SK-N-SH treated with all-trans-retinoic acid at 6 μM for 48 hours (cell line): ENCODE data around the gene ARL15.

Experiments used
- ARNTL ChIP-seq: fragments of 450-650 bp; formaldehyde crosslinking; IDR thresholded peaks from 2 replicates; pipeline ENCODE4 v1.5.0; 2020; ENCODE audit warnings: low read depth, mild to moderate bottlenecking, moderate library complexity, borderline replicate concordance
- BACH2 ChIP-seq: fragments of 250-450 bp; sonication (Bioruptor Pico); IDR thresholded peaks from 2 replicates; pipeline ENCODE4 v1.9.0; 2021; ENCODE audit warnings: mild to moderate bottlenecking, borderline replicate concordance
- ESRRG ChIP-seq: fragments of 250-450 bp; sonication (Bioruptor Pico); IDR thresholded peaks from 2 replicates; pipeline ENCODE4 v1.6.1; 2021; ENCODE audit warnings: mild to moderate bottlenecking
- OSR1 ChIP-seq: fragments of 250-450 bp; sonication (Bioruptor Pico); IDR thresholded peaks from 2 replicates; pipeline ENCODE4 v1.8.0; 2022; ENCODE audit warnings: moderate library complexity, mild to moderate bottlenecking, inconsistent platforms
- RARB ChIP-seq: fragments of 250-450 bp; sonication (Bioruptor Pico); IDR thresholded peaks from 2 replicates; pipeline ENCODE4 v1.8.0; 2021; ENCODE audit warnings: mild to moderate bottlenecking, moderate library complexity
- ZFP3 ChIP-seq: fragments of 250-450 bp; sonication (Bioruptor Pico); IDR thresholded peaks from 2 replicates; pipeline ENCODE4 v1.5.0; 2020; ENCODE audit warnings: mild to moderate bottlenecking, moderate library complexity
- ZFP30 ChIP-seq: fragments of 450-650 bp; formaldehyde crosslinking; IDR thresholded peaks from 2 replicates; pipeline ENCODE4 v1.5.0; 2022; ENCODE audit warnings: mild to moderate bottlenecking, moderate library complexity
- ZNF8 ChIP-seq: fragments of 450-650 bp; formaldehyde crosslinking; IDR thresholded peaks from 2 replicates; pipeline ENCODE4 v1.5.0; 2020; ENCODE audit warnings: mild to moderate bottlenecking, moderate library complexity
- TF ChIP-seq, protein P1 (sequence below): fragments of 250-450 bp; sonication (Bioruptor Pico); IDR thresholded peaks from 2 replicates; pipeline ENCODE4 v1.5.0; 2020; ENCODE audit warnings: mild to moderate bottlenecking, moderate library complexity
- TF ChIP-seq, protein P2 (sequence below): fragments of 250-450 bp; sonication (Bioruptor Pico); IDR thresholded peaks from 2 replicates; pipeline ENCODE4 v1.8.0; 2020; ENCODE audit warnings: mild to moderate bottlenecking, moderate library complexity, borderline replicate concordance
- TF ChIP-seq, protein P3 (sequence below): fragments of 250-450 bp; sonication (Bioruptor Pico); IDR thresholded peaks from 2 replicates; pipeline ENCODE4 v1.8.0; 2021; ENCODE audit warnings: low read depth, mild to moderate bottlenecking, moderate library complexity, borderline replicate concordance
- TF ChIP-seq, protein P4 (sequence below): fragments of 250-450 bp; sonication (Bioruptor Pico); IDR thresholded peaks from 2 replicates; pipeline ENCODE4 v1.5.1; 2020; ENCODE audit warnings: low read depth, mild to moderate bottlenecking, moderate library complexity

DNA sequence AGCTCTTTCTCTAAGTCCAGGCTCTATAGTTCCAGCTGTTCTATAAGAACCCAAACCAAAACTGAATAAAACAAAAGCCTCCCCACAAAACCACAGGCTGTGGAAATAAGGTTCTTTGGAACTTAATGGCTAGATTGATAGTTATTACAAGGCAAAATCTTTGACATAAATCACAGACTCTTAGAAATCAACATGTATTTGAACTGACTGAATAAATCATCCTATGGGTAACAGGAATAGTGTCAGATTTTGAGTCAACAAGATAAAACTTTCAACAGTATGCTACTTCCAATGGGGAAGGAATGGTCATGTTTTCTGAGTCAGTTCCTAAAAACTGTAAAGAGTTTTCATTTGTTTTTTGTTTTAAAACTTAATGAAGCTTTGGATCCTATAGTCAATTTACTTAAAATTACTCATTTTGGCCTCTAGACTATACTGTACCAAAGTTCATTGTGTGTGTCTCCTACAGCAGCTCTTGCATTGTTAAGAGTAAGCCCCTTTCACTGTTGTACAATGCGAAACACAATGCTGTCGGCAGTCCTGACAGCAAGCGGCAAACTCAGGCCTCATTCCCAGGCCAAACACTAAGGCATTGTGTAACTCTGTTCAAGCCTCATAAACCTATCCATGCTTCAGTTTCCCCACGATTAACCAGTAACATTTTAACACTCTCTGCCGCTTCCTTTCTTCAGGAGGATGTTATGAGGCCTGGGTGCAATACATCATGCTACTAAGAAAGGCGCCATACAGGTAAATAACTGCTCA is 134.1 kb downstream of the ARL15 start:
- TF ChIP-seq, protein P1, sequence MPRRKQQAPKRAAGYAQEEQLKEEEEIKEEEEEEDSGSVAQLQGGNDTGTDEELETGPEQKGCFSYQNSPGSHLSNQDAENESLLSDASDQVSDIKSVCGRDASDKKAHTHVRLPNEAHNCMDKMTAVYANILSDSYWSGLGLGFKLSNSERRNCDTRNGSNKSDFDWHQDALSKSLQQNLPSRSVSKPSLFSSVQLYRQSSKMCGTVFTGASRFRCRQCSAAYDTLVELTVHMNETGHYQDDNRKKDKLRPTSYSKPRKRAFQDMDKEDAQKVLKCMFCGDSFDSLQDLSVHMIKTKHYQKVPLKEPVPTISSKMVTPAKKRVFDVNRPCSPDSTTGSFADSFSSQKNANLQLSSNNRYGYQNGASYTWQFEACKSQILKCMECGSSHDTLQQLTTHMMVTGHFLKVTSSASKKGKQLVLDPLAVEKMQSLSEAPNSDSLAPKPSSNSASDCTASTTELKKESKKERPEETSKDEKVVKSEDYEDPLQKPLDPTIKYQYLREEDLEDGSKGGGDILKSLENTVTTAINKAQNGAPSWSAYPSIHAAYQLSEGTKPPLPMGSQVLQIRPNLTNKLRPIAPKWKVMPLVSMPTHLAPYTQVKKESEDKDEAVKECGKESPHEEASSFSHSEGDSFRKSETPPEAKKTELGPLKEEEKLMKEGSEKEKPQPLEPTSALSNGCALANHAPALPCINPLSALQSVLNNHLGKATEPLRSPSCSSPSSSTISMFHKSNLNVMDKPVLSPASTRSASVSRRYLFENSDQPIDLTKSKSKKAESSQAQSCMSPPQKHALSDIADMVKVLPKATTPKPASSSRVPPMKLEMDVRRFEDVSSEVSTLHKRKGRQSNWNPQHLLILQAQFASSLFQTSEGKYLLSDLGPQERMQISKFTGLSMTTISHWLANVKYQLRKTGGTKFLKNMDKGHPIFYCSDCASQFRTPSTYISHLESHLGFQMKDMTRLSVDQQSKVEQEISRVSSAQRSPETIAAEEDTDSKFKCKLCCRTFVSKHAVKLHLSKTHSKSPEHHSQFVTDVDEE (CRISPR knock-in tag), result no peak
- TF ChIP-seq OSR1 (CRISPR knock-in tag) (no peak), BACH2 (CRISPR knock-in tag) (no peak), ZFP30 (CRISPR knock-in tag) (no peak), ARNTL (CRISPR knock-in tag) (no peak), RARB (no peak), ZFP3 (CRISPR knock-in tag) (no peak), ESRRG (no peak), ZNF8 (no peak)
- TF ChIP-seq, protein P2, sequence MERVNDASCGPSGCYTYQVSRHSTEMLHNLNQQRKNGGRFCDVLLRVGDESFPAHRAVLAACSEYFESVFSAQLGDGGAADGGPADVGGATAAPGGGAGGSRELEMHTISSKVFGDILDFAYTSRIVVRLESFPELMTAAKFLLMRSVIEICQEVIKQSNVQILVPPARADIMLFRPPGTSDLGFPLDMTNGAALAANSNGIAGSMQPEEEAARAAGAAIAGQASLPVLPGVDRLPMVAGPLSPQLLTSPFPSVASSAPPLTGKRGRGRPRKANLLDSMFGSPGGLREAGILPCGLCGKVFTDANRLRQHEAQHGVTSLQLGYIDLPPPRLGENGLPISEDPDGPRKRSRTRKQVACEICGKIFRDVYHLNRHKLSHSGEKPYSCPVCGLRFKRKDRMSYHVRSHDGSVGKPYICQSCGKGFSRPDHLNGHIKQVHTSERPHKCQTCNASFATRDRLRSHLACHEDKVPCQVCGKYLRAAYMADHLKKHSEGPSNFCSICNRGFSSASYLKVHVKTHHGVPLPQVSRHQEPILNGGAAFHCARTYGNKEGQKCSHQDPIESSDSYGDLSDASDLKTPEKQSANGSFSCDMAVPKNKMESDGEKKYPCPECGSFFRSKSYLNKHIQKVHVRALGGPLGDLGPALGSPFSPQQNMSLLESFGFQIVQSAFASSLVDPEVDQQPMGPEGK, result no peak
- TF ChIP-seq, protein P3, sequence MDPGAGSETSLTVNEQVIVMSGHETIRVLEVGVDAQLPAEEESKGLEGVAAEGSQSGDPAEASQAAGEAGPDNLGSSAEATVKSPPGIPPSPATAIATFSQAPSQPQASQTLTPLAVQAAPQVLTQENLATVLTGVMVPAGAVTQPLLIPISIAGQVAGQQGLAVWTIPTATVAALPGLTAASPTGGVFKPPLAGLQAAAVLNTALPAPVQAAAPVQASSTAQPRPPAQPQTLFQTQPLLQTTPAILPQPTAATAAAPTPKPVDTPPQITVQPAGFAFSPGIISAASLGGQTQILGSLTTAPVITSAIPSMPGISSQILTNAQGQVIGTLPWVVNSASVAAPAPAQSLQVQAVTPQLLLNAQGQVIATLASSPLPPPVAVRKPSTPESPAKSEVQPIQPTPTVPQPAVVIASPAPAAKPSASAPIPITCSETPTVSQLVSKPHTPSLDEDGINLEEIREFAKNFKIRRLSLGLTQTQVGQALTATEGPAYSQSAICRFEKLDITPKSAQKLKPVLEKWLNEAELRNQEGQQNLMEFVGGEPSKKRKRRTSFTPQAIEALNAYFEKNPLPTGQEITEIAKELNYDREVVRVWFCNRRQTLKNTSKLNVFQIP (CRISPR knock-in tag), result no peak
- TF ChIP-seq, protein P4, sequence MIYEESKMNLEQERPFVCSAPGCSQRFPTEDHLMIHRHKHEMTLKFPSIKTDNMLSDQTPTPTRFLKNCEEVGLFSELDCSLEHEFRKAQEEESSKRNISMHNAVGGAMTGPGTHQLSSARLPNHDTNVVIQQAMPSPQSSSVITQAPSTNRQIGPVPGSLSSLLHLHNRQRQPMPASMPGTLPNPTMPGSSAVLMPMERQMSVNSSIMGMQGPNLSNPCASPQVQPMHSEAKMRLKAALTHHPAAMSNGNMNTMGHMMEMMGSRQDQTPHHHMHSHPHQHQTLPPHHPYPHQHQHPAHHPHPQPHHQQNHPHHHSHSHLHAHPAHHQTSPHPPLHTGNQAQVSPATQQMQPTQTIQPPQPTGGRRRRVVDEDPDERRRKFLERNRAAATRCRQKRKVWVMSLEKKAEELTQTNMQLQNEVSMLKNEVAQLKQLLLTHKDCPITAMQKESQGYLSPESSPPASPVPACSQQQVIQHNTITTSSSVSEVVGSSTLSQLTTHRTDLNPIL (CRISPR knock-in tag), result no peak
